GM19452 (cell line): ENCODE data around the gene KIAA1210.
A peak's percentile ranks its signal among the peaks of the same experiment; 100 is the strongest.

Experiments
- ATAC-seq: cut with Tn5 transposase; IDR thresholded peaks from one replicate; pipeline ENCODE4 v1.9.1; 2021; ENCODE audit not compliant: unreplicated experiment

The KIAA1210 gene

DNA sequence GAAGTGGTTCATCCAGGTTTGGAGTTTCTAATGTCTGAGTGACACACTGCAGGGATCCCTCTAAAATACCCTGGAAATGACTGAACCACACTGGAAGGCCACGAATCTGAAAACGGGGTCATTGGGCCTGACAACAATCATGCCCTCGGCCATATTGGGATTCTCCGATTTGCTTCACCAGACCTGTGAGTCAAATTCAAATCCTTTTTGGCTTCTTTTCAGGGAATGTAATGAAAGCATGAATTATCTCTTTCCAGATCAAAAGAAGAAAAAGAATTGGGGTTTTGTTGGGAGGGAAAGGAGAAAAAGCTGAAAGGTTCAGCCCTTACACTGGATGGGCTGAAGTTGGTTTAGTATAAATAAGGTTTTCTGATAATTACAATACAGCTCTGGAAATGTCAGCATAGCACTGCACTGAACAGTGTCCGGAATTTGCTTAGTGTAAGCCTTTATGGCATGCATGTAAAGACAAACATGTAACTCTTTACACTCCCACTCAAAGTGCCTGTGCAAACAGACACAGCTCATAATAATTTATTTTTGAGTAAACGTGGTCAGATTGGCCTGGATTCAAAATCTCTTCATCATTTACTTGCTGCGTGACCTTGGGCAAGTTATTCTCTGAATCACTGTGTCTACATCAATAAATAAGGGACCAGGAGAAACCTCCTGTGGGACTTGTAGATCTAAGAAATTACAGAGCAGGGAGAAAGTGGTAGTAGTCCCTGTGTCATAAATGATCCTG is 33.4 kb downstream of the KIAA1210 start:
- ATAC-seq: no peak

GRCh38 chrX:119090627-119091026 is 37.0 kb downstream of the KIAA1210 start:
- ATAC-seq: no peak

- no peak for ATAC-seq
These were observed 38.0 kb downstream of the KIAA1210 start for GRCh38 chrX:119089619-119090018.

- ATAC-seq: no peak
These were observed 40.5 kb downstream of the KIAA1210 start for GRCh38 chrX:119087121-119087520.

DNA sequence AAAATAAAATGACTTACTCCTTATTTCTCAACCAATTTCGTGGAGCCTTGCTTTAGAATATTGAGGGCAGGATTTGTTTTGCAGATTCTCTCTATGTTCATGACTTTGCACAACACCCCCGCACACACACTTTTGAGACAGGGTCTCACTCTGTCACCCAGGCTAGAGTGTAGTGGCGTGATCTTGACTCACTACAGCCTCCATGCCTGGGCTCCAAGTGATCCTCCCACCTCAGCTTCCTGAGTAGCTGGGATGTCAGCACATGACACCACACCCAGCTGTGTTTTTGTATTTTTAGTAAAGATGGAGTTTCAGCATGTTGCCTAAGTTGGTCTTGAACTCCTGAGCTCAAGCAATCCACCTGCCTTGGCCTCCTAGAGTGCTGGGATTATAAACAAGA is 42.8 kb downstream of the KIAA1210 start:
- ATAC-seq: no peak

GRCh38 chrX:119082278-119082677 is 45.3 kb downstream of the KIAA1210 start:
- ATAC-seq: no peak

DNA sequence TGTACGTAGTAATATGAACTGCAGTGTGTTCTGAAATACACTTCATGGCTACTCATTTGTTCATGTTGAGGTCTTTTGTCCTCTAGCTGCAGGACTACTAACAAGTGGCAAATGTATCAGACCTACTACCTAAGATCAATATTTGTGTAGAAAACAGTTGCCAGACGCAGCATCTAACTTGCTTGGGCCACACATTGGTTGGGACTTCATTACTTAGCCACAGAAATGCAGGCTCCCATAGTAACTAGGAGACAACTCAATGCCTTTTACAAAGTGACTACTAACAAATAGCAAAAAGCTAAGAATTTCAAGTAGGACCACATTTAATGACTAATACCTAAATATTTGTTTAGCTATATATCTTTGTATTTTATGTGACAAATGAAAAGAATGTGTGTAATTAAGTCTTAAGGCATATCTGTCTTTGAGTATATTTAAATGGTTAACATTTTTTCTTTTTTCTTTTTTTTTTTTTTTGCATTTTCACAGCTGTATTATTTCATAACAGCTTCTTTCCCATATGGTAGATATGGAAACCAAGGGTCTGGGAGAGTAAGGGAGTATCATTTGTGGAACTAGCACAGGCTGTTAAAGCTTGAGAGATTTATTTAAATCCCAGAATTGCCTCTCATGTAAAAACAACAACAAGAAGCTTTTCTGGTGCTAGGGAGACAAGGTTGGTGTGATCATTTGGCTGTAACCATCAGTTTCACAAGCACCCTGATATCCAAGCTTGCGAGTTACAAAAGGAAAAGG is 52.2 kb downstream of the KIAA1210 start:
- ATAC-seq: no peak

GRCh38 chrX:119073911-119074310 is 53.7 kb downstream of the KIAA1210 start:
- ATAC-seq: no peak

GRCh38 chrX:119073200-119073905 is 54.3 kb downstream of the KIAA1210 start:
- no peak for ATAC-seq

GRCh38 chrX:119072744-119073143 is 54.9 kb downstream of the KIAA1210 start, which contains the start of gene CT47C1:
Gene CT47C1, plus strand, starts transcription at chrX:119072993. Its CDS starts 233 bp downstream, at chrX:119073226.
- no peak for ATAC-seq

DNA sequence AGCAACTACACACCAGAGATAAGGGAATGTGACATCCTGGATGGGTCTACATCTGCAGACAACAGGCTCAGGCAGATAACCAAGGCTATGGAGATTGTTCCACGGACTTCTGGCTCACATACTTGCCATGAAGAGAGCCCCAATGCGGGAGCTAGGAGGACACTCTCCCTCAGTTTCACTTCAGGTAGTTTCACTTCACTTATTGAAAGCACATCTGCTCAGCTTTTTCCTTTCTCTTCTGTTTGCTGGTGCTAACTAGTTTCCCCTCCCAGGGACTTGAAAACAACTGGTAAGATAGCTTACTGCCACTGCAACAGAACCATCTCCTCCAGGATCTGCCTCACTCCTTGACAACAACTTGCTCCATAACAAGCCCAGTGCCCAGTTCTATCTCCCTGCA is 56.2 kb downstream of the KIAA1210 start:
- ATAC-seq: peak; percentile 76

DNA sequence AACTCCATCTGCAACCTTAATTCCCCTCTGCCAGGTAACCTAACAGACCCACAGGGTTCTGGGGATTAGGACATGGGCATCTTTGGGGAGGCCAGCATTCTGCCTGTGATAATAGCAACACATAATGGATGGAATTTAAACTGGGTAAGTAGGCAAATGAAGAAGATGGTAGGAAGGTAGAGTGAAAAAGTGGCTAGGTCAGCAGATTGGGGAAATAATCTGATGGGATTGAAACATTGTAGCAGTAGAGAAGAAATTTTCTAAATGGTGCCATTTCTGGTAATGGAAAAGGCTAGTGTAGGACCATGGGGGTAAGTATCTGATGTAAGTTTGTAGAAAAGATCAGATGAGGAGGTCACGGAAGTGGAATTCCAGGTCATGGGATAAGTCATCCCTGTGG is 57.9 kb downstream of the KIAA1210 start:
- ATAC-seq: no peak

DNA sequence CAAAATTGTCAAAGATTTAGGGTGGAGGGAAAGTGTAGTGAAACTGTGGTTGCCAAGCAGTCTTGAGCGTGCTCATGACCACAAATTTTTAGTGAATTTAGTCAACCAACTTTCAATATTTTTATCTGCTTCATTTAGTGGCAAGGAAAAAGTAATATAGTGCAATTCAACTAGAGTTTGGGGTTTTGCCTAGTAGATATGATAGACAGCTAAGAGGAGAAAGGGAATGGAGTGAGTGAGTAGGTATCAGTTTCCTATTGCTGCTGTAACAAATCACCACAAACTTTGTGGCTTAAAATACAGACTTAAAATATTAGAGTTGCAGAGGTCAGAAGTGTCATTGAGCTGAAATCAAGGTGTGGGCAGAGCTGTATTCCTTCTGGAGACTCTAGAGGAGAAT is 58.5 kb downstream of the KIAA1210 start:
- ATAC-seq: no peak

DNA sequence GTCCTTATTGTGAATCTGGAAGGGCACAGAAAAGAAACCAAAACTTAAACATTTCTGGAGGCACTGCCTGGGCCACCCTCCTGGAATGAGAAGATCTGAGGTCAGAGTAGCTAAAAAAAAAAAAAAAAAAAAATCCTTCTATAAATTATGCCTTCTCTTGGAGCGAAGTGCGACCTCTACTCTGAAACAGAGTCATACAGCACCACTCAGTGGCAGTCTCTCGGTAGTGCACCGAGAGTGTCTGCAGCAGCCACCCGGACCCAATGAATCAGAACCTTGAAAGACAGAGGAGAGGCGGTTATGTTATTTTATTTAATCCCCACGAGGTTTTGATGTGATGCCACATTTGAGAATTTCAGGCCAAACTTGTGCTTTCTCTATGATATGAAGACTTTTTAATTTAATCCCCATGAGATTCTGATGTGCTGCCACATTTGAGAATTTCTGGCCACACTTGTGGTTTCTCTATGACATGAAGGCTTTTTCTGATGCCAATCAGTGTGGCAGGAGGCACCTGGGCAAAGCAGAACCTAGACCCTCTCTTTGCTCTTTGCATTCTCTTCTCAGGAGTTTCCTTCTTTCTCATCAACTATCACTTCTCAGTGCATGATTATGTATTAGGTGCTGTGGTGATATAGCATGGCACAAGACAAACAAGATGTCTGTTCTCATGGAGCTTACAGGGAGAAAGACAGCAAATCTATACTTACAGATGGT is 60.4 kb downstream of the KIAA1210 start:
- ATAC-seq: no peak

DNA sequence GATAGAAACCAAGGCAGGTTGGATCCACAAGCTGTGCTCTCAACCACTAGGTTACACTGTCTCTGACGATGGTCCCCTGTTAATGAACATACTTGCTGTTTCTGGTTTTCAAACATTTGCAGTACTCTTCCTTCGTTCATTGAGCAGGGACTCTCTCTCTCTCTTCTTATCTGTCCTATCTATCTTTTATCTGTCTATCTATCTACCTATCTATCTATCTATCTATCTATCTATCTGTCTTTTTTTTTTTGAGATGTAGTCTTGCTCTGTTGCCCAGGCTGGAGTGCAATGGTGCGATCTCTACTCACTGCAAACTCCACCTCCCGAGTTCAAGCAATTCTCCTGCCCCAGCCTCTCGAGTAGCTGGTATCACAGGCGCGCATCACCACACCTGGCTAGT is 64.2 kb downstream of the KIAA1210 start:
- ATAC-seq: no peak

- ATAC-seq: no peak
These were observed 64.8 kb downstream of the KIAA1210 start for GRCh38 chrX:119062750-119063374.

- ATAC-seq: no peak
These were observed 71.9 kb downstream of the KIAA1210 start for GRCh38 chrX:119055687-119056086.

DNA sequence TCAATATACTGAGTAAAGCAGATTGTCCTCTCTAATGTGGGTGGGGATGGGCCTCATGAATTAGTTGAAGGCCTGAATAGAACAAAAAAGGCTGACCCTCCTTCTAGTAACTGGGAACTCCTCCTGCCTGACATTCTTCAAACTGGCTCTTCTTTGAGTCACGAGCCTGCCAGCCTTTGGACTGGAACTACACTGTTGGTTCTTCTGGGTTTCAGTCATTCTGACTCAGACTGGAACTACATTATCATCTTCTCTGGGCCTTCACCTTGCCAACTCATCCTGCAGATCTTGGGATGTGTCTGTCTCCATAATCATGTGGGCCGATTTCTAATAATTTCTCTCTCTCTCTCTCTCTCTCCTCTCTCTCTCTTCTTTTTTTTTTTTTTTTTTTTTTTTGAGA is 81.7 kb downstream of the KIAA1210 start:
- no peak for ATAC-seq

- ATAC-seq: no peak
These were observed 84.6 kb downstream of the KIAA1210 start for GRCh38 chrX:119042996-119043395.

GRCh38 chrX:119042040-119042439 is 85.6 kb downstream of the KIAA1210 start:
- ATAC-seq: no peak

DNA sequence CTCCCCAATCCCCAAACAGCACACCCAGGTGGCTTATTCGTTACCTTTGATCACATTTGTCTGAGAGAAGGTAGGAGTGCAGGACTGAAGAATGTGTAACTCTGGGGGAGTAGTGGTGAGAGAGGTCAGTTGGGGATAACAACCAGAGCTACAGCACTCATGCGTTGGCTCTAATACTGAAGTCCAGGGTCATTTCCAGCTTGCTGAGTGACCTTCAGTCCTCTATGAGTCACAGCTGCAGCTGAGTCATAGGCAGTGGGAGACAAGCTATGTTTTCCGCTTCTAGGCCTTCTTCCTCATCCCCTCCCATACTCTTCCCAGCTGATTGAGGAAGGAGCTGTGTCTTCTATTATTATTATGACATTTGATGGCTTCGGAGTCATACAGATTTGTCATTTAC is 86.4 kb downstream of the KIAA1210 start:
- ATAC-seq: no peak
